ENCODE data around the gene SLC39A9. TPM values are rescaled to one million over a fixed set of nuclear protein-coding genes. Genes with fewer than 3 reads are reported as not detected.
A peak's percentile ranks its signal among the peaks of the same experiment; 100 is the strongest.

Gene SLC39A9, protein sequence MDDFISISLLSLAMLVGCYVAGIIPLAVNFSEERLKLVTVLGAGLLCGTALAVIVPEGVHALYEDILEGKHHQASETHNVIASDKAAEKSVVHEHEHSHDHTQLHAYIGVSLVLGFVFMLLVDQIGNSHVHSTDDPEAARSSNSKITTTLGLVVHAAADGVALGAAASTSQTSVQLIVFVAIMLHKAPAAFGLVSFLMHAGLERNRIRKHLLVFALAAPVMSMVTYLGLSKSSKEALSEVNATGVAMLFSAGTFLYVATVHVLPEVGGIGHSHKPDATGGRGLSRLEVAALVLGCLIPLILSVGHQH
- total RNA-seq (10 to 100 TPM; 60.4 to 74.9 TPM), polyA plus RNA-seq (10 to 100 TPM; 20.5 to 26.5 TPM)
- long read RNA-seq, donor 1, transcript SLC39A9-202 (7 exons, 3,560 nt), result major isoform, 6 of 410 reads
- long read RNA-seq, donor 1, partial matches to known transcripts, result 395 of 410 reads
- long read RNA-seq, donor 1, other reads (novel, unspliced or antisense), result 7 of 410 reads
- long read RNA-seq, donor 2, partial matches to known transcripts, result 0 of 1 reads
- long read RNA-seq, donor 2, other reads (novel, unspliced or antisense), result 0 of 1 reads
- long read RNA-seq, donor 3, partial matches to known transcripts, result 0 of 4 reads
- long read RNA-seq, donor 3, other reads (novel, unspliced or antisense), result 0 of 4 reads
- long read RNA-seq, donor 4, full-length matches to known transcripts, result 6 of 6 reads
- long read RNA-seq, donor 4, partial matches to known transcripts, result 0 of 6 reads
- long read RNA-seq, donor 4, other reads (novel, unspliced or antisense), result 0 of 6 reads
- long read RNA-seq, donor 5, transcript SLC39A9-202 (7 exons, 3,560 nt), result major isoform, 7 of 12 reads
- long read RNA-seq, donor 5, partial matches to known transcripts, result 0 of 12 reads
- long read RNA-seq, donor 5, other reads (novel, unspliced or antisense), result 0 of 12 reads

DNA sequence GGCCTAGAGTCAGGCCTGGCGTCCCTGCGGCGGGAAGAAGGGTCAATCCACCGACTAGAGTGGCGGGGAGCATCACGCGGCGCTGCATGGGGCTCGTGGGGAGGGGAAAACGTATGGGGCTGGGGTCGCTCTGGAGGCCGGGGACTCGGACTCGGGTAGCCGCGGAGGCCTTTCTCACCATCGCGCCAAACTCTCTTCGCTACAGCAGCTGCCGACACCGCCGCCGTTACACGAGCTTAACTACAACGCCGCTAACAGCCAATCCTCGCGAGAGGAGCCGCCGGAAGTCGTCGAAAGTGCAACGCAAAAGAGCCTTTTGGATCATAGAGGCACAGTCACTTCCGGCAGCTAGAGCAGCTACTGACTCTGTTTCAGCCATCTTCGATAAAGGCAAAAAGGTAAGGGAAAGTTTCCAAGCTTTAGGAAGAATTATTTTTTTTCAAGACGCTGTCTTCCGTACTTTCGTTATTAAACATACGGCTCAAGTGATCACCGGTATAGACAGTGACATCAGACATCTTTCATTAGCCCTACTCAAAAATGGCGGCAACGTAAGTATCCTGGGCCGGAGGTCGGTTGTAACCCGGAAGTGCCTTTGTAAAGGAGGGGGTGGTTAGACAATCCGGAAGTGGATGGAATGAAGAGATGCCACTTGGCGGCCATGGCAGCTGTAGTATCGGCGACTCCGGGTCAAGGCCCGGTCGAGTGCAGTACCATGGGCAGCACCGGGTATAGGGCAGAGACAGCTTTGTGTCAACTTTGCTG is at the start of gene SLC39A9, which contains the start of gene ERH:
Gene SLC39A9 (plus strand): TSS at position 640 of the 765 bp plus-strand sequence. CDS start 678 bp downstream, outside the sequence.
Gene ERH (minus strand): TSS at position 247 of the 765 bp plus-strand sequence. CDS start 66 bp downstream, at position 181.
- peak within 1 kb of the TSS; percentile 90 to 93 for H3K27ac ChIP-seq (ENCODE audit: low read depth in 1 of 2, low read length in 1 of 2)
- ATAC-seq (ENCODE audit: insufficient read depth, low FRiP score) (peak; percentile 97), DNase-seq (peak; percentile 97 to 99 (median 99))
- H3K9me3 ChIP-seq (ENCODE audit: control insufficient read depth in 4 of 4, insufficient read depth in 3 of 4, low read length in 3 of 4), result peaks cover 0 to 1% (median 0%) of the 10 kb centered on the region in 4 donors
- H3K9ac ChIP-seq (ENCODE audit: insufficient read depth in 1 of 2, low read length in 2 of 2), result peak within 1 kb of the TSS; percentile 94 to 97
- WGBS, 2 donors, result 0 to 1% methylated on average over 53 of the region's 53 CpGs
- peaks cover 7 to 38% (median 20%) of the 10 kb centered on the region in 5 donors for H3K4me1 ChIP-seq (ENCODE audit: control insufficient read depth in 5 of 5, insufficient read depth in 5 of 5, low read length in 5 of 5)
- no peaks in the 10 kb centered on the region for H3K27me3 ChIP-seq (ENCODE audit: control insufficient read depth in 3 of 3, insufficient read depth in 3 of 3, low read length in 2 of 3)
- peak within 1 kb of the TSS; percentile 99 for H3K4me3 ChIP-seq
- peaks cover 13 to 25% (median 15%) of the 10 kb centered on the region in 4 donors for H3K36me3 ChIP-seq (ENCODE audit: control insufficient read depth in 4 of 4, insufficient read depth in 4 of 4, low read length in 4 of 4)
- TF ChIP-seq, protein P1, sequence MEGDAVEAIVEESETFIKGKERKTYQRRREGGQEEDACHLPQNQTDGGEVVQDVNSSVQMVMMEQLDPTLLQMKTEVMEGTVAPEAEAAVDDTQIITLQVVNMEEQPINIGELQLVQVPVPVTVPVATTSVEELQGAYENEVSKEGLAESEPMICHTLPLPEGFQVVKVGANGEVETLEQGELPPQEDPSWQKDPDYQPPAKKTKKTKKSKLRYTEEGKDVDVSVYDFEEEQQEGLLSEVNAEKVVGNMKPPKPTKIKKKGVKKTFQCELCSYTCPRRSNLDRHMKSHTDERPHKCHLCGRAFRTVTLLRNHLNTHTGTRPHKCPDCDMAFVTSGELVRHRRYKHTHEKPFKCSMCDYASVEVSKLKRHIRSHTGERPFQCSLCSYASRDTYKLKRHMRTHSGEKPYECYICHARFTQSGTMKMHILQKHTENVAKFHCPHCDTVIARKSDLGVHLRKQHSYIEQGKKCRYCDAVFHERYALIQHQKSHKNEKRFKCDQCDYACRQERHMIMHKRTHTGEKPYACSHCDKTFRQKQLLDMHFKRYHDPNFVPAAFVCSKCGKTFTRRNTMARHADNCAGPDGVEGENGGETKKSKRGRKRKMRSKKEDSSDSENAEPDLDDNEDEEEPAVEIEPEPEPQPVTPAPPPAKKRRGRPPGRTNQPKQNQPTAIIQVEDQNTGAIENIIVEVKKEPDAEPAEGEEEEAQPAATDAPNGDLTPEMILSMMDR (IDR thresholded peaks at IDR 0.05; ENCODE audit: control extremely low read depth, extremely low read depth), result no peak

DNA sequence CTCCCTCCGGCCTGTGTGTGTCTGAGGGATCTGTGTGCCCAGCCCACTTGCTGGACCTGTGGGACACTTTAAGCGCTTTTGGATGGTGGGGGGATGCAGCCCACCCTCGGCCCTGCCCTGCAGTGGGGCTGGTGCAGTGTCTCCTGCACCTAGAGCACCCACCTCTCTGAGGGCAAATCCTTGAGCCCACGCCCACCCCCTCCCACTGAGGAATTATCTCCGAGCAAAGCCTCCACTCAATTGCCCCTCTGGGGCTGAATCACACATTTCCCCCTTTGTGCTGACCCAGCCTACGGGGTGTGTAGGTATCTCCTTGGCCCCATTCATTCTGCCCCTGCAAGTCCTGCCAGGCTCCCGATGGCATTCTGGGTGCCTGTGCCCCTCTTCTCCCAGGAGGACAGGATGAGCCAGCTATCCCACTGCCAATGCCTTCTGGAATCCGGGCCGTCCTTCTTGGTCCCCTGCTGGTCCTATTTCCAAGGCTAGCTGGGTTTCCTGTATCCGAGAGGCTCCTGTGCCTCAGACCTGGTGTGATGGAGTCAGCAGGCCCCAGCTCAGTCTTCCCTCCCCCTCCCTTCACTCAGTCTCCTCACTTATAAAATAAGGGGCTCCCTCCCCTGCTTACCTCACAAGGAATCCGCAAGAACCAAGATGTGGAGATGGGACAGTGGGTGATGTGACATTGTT is 49.3 kb upstream of the SLC39A9 start:
- Histone ChIP-seq H3K27ac (ENCODE audit: low read depth in 1 of 2, low read length in 1 of 2) (no peak overlapping the region), H3K36me3 (ENCODE audit: control insufficient read depth in 4 of 4, insufficient read depth in 4 of 4, low read length in 4 of 4) (no peaks in the 10 kb centered on the region), H3K9me3 (ENCODE audit: control insufficient read depth in 4 of 4, insufficient read depth in 3 of 4, low read length in 3 of 4) (no peaks in the 10 kb centered on the region), H3K4me1 (ENCODE audit: control insufficient read depth in 5 of 5, insufficient read depth in 5 of 5, low read length in 5 of 5) (peaks cover 0 to 1% (median 0%) of the 10 kb centered on the region in 5 donors), H3K9ac (ENCODE audit: insufficient read depth in 1 of 2, low read length in 2 of 2) (no peak overlapping the region), H3K4me3 (no peak overlapping the region), H3K27me3 (ENCODE audit: control insufficient read depth in 3 of 3, insufficient read depth in 3 of 3, low read length in 2 of 3) (no peaks in the 10 kb centered on the region)
- TF ChIP-seq, protein P1 (IDR thresholded peaks at IDR 0.05; ENCODE audit: control extremely low read depth, extremely low read depth), result no peak
- DNase-seq, result no peak
- ATAC-seq (ENCODE audit: insufficient read depth, low FRiP score), result no peak
- WGBS, 2 donors, result 87 to 90% methylated on average over 11 of the region's 11 CpGs

GRCh38 chr14:69350892-69351291 is 47.6 kb upstream of the SLC39A9 start:
- H3K36me3 ChIP-seq (ENCODE audit: control insufficient read depth in 4 of 4, insufficient read depth in 4 of 4, low read length in 4 of 4), result no peaks in the 10 kb centered on the region
- H3K9ac ChIP-seq (ENCODE audit: insufficient read depth in 1 of 2, low read length in 2 of 2), result no peak overlapping the region
- H3K9me3 ChIP-seq (ENCODE audit: control insufficient read depth in 4 of 4, insufficient read depth in 3 of 4, low read length in 3 of 4), result no peaks in the 10 kb centered on the region
- no peak overlapping the region for H3K4me3 ChIP-seq
- TF ChIP-seq, protein P1 (IDR thresholded peaks at IDR 0.05; ENCODE audit: control extremely low read depth, extremely low read depth), result no peak
- ATAC-seq (ENCODE audit: insufficient read depth, low FRiP score) (no peak), DNase-seq (no peak)
- H3K4me1 ChIP-seq (ENCODE audit: control insufficient read depth in 5 of 5, insufficient read depth in 5 of 5, low read length in 5 of 5), result peaks cover 0 to 5% (median 0%) of the 10 kb centered on the region in 5 donors
- no peaks in the 10 kb centered on the region for H3K27me3 ChIP-seq (ENCODE audit: control insufficient read depth in 3 of 3, insufficient read depth in 3 of 3, low read length in 2 of 3)
- WGBS, 2 donors, result 79 to 86% methylated on average over 5 of the region's 5 CpGs
- no peak overlapping the region for H3K27ac ChIP-seq (ENCODE audit: low read depth in 1 of 2, low read length in 1 of 2)

Measured in lung (tissue), 16 donors.